IPS-11a (cell line): ENCODE data around the gene DGKB.

Experiments
- H3K4me3 ChIP-seq: one replicate; pipeline ENCODE4 v1.5.1; 2013; ENCODE audit warnings: low read depth, low read length, control low read depth

The DGKB gene

DNA sequence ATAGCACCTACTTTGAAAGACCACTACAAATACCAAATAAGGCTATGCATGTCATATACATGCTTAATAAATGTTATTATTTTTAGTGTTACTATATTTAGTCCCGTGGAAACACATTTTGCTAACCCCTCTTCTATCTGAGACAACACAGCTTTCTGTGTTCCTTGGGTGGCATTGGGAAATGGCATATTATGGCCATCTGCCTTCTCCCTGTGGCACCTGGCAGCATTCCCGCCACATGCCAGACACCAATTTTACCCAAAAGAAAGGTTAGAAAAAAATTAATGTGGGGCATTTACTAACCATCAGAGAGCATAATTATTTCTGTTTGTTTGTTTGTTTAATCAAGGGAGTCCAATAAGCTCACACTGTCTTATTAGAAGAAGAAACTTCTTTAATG lies 744.4 kb downstream of the DGKB start:
- no peak overlapping the region for H3K4me3 ChIP-seq

DNA sequence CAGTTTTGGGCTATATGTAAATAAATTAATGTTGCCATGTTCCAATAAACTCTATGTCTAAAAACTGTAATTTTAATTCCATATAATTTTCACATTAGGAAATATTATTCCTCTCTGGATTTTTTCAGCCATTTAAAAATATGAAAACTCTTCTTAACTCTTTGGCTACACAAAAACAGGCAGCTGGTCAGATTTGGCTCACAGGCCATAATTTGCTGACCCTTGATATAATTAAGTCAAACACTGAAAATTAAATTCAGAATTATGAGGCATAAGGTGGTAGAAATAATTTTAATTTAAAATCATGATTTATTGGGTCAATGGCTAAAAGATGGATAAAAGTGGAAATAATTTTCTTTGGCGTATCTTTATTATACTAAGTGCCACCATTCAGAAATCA lies 746.1 kb downstream of the DGKB start:
- no peak overlapping the region for H3K4me3 ChIP-seq

DNA sequence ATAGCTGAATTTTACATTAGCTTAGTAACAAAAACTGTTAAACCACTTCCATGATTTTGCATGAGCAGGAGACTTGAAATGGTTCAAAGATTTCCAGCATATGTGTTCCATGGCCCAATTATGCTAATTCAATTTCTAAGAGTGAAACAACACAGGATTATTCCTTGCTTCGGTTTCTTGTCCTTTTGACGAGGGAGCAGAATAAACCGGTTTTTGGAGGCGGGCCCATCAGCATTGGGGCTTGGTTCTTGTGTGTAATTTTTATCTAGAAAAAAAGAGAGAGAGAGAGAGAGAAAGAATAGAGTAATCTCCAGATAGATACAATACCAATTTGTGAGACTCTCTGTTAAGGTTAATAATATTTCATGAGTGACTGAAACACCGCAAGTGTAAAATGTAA lies 753.6 kb downstream of the DGKB start:
- no peak overlapping the region for H3K4me3 ChIP-seq

DNA sequence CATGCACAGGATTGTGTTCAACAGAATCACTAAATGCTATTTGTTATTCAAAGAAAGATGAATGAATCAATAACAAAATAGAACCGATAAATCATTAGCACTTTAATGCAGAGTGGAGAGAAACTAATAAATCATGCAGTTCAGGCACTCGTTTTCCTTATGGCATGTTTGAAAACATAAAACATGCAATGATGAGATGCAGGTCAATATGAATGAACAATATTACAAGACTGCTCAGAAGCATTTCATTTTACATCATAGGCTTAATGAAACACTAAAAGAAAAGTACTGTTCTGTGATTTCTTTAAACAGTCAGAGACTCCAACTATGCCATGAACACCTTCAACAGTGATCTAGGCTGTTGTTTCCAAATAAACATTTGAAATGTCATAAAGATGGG lies 755.0 kb downstream of the DGKB start:
- no peak overlapping the region for H3K4me3 ChIP-seq

DNA sequence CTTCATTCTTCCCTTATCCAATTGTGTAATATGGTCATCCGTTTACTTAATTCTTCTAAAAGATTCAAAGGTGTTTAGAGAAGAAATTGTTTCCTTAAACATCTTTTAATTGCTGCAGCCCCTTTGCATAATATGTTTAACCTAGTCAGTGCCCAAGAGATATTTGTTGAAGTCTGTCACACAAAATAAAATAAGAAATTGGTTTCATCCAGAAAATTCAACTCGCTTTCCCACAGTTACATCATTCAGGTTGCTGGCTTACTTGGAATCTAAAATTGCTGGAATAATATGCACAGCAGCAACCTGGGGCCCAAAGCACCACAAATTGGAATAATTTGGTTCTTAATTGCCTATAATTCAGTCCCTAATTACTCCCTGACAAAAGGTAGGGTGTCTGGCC lies 758.0 kb downstream of the DGKB start:
- no peak overlapping the region for H3K4me3 ChIP-seq

DNA sequence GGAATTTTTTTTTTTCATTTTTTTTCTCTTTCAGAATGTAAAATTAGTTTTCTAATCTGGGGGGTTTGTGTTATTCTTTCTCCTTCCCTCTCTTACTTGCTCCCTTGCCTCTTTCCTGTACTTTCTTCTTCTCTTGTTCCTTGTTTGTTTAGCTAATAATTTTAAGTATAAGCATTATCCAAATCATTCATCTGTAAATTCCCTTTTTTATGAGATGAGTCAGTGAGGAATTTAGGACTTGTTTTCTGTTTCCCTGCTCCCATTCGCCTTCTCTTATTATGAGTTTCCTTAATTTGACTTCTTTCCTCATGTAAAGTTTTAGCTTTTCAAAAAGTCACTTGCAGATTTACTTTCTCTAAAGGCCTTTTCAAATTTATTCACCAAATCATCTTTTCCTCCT lies 758.4 kb downstream of the DGKB start:
- no peak overlapping the region for H3K4me3 ChIP-seq

DNA sequence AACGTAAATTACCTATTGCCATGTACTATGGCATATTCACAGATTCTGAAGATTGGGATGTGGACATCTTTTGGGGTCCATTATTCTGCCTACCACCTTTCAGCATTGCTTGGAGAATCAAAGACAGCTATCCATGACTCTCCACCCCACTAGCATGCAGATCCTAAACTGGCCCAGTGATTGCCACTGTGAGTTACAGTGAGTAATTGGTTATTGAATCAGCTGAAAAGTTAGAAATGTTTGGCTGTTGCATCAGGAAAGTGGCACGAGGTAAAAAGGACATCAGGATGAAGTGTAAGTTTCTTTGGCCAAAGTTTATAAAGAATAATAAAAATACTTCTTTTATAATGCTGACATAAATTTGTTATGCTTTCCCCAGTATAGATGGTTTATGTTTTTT lies 764.9 kb downstream of the DGKB start:
- H3K4me3 ChIP-seq = no peak overlapping the region

DNA sequence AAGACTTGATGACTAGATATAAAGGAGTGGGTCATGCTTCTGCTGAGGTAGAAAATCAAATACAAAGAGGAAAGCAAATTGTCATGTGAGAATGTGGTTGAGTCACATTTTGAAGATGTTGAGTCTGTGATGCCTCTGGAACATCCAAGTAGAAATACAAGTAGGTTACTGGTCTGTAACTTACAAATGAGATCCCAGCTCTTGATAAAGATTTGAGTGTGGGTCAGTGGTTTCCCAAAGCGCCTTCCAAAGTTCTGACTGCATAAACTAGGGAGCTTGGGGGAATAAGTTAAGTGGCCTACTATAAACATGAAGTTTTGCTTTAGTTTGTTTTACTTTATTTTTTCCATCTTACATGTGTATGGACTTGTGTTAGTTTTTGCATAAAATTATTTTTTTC lies 768.8 kb downstream of the DGKB start:
- no peak overlapping the region for H3K4me3 ChIP-seq

DNA sequence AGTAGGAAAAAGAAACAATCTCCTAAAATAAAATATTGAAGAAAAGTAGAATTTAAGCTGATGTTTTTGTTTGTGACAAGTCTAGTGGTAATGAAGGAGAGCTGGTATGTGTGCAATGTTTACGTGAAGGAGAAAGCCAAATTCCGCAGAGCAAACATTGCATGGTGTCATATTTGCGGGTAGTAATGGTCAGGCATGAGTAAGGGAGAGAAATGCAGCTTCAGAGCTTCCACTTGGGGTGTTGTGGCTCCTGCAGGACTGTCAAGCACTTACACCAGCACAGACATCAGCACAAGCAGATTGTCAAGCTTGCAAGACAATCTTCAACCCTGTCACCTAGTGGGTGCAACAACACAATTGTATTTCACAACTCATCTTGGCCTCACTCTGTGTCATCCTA lies 776.6 kb downstream of the DGKB start:
- H3K4me3 ChIP-seq = no peak overlapping the region

DNA sequence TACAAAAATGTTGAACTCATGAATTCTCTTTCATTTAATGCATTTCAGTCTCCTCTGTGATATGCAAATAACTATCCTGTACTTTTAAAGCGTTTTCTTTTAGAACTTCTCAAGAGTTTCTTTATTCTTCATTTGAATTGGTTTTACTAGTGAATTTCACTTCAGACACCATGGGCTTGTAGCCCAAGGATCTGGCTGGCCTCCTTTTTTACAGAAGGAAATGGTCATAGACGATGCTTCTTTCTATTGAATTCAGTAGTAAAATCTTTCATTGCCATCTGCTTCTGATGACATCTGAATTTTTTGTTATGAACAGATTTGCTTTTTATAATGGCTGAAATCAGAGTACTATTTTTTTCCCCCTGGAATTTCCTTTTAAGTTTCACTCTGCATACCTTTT lies 777.8 kb downstream of the DGKB start:
- H3K4me3 ChIP-seq = no peak overlapping the region

DNA sequence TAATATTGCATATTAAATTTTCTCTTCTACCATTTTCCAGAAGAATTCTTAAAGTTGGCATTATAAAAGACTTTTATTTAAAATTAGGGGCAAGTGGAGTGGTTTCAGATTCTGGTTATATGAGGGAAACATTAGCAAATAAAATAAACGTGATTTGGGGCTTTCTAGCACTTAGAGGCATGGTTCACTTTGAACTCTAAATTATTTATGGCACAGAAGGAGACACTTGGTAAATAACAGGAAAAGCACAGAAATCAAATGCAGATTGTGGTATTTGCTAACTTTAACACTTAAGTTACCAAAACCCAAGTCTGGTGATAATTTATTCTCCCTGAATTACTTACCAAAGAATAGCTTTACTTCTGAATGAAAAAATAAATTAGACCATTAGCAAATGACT lies 778.6 kb downstream of the DGKB start:
- no peak overlapping the region for H3K4me3 ChIP-seq

DNA sequence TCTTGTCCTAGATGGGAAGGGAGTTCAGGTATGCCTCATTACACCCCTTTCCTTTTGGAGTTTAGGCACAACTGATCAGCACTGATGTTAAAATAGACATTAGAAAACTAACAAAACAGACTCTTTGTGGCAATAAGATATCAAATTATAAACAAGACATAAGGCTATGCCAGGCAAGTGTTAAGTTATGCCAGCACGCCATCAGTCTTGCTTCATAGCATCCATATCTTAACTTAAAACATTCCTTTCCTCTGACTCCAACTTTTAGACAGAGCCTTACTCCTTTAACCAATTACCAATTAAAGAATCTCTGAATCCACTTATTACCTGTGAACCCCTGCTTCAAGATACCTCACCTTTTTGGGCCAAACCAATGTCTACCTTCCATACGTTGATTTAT lies 786.9 kb downstream of the DGKB start:
- H3K4me3 ChIP-seq = no peak overlapping the region

DNA sequence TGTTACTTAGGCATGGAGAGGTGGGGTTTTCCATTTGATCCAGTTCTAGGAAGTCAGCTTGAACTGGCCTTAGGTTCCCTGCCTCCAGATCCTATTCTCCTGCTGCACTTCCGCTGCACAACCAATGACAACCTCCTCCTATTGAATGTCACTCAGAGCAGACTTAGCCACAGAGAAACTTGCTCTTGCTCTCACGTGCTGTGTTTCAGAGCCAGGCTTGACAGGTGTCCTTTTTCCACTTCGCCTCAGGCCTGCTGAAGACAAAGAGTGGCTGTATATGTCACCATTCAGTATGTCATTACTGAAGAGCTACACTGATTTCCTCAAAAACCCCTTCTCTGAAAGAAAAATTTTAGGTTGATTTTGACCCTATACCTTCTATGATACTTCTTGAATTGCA lies 797.7 kb downstream of the DGKB start:
- no peak overlapping the region for H3K4me3 ChIP-seq

DNA sequence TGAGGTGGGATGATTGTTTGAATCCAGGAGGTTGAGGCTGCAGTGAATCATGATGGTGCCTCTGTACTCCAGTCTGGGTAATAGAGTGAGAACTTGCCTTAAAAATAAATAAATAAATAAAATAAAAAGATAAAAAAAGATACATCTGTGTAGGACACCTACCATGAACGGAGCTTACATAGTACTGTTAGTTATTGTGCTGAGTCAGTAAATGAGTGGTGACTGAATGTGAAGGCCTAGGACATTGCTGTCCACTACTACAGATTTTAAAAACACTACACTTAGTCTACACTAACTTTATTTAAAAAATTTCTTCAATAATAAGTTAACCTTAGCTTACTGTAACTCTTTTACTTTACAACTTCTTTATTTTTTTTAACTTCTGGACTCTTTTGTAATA lies 806.4 kb downstream of the DGKB start:
- no peak overlapping the region for H3K4me3 ChIP-seq

DNA sequence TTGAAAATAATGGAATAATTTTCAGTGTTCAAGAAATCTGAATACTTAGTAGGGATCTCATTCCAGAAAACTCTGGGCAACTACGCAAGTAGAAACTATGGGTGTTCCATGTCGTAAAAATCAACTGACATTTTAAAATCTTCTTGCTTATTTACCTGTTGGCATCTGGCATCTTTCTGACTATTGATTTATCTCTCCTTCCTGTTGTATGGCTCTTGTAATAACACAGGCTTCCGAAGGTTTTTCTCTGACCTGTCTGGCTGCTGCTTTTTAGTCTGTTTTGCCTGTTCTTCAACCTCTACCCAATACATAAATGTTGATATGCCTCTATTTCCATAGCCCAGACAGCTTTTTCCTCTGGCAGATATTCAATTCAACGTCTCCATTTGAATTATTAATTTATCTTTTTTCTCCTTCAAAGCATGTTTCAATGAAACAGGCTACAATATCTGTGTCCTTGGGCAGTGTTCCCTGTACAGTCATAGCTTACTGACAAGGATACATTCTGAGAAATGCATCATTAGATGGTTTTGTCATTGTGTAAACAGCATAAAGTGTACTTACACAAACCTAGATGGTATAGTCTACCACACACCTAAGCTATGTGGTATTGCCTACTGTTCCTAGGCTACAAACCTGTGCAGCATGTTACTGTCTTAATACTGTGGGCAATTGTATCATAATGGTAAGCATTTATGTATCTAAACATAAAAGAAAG lies 807.2 kb downstream of the DGKB start:
- no peak overlapping the region for H3K4me3 ChIP-seq
